Breast epithelium (tissue), 3 donors: Measurements from ENCODE around the gene PIP4K2C.
"Not testable (repeated sequence)": the region's sequence is repeated elsewhere in the genome, so short reads cannot be mapped to it uniquely, and the experiment has no call there.

Experiments used
- POLR2A ChIP-seq: fragments of 450-650 bp; IDR thresholded peaks from one replicate; pipeline ENCODE4 v1.6.1; 2016; ENCODE audit warnings: antibody characterized with exemption, mild to moderate bottlenecking, moderate library complexity
- TF ChIP-seq, protein P1 (sequence below), 3 donors: fragments of 450-650 bp; IDR thresholded peaks; one replicate each; pipeline ENCODE4 v1.5.1; 2016 to 2017; ENCODE audit warnings: antibody characterized with exemption in 3 of 3, mild to moderate bottlenecking in 3 of 3, moderate library complexity in 3 of 3

GRCh38 chr12:57636731-57637130, 45.7 kb downstream of the PIP4K2C start:
- TF ChIP-seq POLR2A = not testable (repeated sequence)
- TF ChIP-seq, protein P1, sequence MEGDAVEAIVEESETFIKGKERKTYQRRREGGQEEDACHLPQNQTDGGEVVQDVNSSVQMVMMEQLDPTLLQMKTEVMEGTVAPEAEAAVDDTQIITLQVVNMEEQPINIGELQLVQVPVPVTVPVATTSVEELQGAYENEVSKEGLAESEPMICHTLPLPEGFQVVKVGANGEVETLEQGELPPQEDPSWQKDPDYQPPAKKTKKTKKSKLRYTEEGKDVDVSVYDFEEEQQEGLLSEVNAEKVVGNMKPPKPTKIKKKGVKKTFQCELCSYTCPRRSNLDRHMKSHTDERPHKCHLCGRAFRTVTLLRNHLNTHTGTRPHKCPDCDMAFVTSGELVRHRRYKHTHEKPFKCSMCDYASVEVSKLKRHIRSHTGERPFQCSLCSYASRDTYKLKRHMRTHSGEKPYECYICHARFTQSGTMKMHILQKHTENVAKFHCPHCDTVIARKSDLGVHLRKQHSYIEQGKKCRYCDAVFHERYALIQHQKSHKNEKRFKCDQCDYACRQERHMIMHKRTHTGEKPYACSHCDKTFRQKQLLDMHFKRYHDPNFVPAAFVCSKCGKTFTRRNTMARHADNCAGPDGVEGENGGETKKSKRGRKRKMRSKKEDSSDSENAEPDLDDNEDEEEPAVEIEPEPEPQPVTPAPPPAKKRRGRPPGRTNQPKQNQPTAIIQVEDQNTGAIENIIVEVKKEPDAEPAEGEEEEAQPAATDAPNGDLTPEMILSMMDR (IDR thresholded peaks at IDR 0.05) = not testable (repeated sequence)
